H9 (cell line): ENCODE results near the gene TUBGCP5. TPM values are rescaled to one million over a fixed set of nuclear protein-coding genes. Genes with fewer than 3 reads are reported as not detected.

Experiments used
- DNase-seq: peaks from one replicate; pipeline ENCODE4 v3.0.0-alpha.2; 2017
- H2AFZ ChIP-seq: one replicate; pipeline ENCODE4 v1.6.1; 2013; ENCODE audit warnings: mild to moderate bottlenecking, low read length, control low read depth, moderate library complexity
- H2AK5ac ChIP-seq: 2 replicates; pipeline ENCODE4 v1.6.1; 2013; ENCODE audit warnings: low read length, control low read depth, mixed read lengths; ENCODE audit not compliant: insufficient read length
- H2BK120ac ChIP-seq: one replicate; pipeline ENCODE4 v1.6.1; 2013; ENCODE audit warnings: low read depth, mild to moderate bottlenecking, low read length, control low read depth, inconsistent platforms; ENCODE audit not compliant: poor library complexity, severe bottlenecking
- H2BK12ac ChIP-seq: 2 replicates; pipeline ENCODE4 v1.6.1; 2013; ENCODE audit warnings: low read length, control low read depth, mixed read lengths, low read depth; ENCODE audit not compliant: insufficient read length
- H2BK15ac ChIP-seq: 2 replicates; pipeline ENCODE4 v1.6.1; 2013; ENCODE audit warnings: low read depth, low read length, control low read depth
- H2BK20ac ChIP-seq: one replicate; pipeline ENCODE4 v1.6.1; 2013; ENCODE audit warnings: low read depth, mild to moderate bottlenecking, low read length, control low read depth, inconsistent platforms; ENCODE audit not compliant: poor library complexity, severe bottlenecking
- H2BK5ac ChIP-seq: 2 replicates; pipeline ENCODE4 v1.6.1; 2013; ENCODE audit warnings: low read length, control low read depth, mixed read lengths; ENCODE audit not compliant: insufficient read length
- H3K14ac ChIP-seq: 2 replicates; pipeline ENCODE4 v1.6.1; 2013; ENCODE audit warnings: low read length, control low read depth; ENCODE audit not compliant: insufficient read depth
- H3K18ac ChIP-seq: 2 replicates; pipeline ENCODE4 v1.6.1; 2013; ENCODE audit warnings: low read depth, mild to moderate bottlenecking, mixed read lengths, low read length, control low read depth; ENCODE audit not compliant: insufficient read length
- H3K23ac ChIP-seq: 2 replicates; pipeline ENCODE4 v1.6.1; 2013; ENCODE audit warnings: low read length, control low read depth, mixed read lengths, low read depth; ENCODE audit not compliant: insufficient read length
- H3K23me2 ChIP-seq: 2 replicates; pipeline ENCODE4 v1.6.1; 2013; ENCODE audit warnings: low read depth, mild to moderate bottlenecking, mixed read lengths, low read length, control low read depth; ENCODE audit not compliant: insufficient read length, poor library complexity, severe bottlenecking
- H3K27ac ChIP-seq: 2 replicates; pipeline ENCODE4 v1.5.1; 2013; ENCODE audit warnings: low read length, control low read depth, mixed read lengths, low read depth; ENCODE audit not compliant: insufficient read length
- H3K27me3 ChIP-seq: 2 replicates; pipeline ENCODE4 v1.6.1; 2013; ENCODE audit warnings: low read length, control low read depth, inconsistent platforms; ENCODE audit not compliant: insufficient read depth
- H3K4ac ChIP-seq: 2 replicates; pipeline ENCODE4 v1.6.1; 2013; ENCODE audit warnings: low read depth, mild to moderate bottlenecking, control low read depth, inconsistent platforms, low read length, moderate library complexity
- H3K4me1 ChIP-seq: 2 replicates; pipeline ENCODE4 v1.6.1; 2013; ENCODE audit warnings: low read length, control low read depth, inconsistent platforms; ENCODE audit not compliant: insufficient read depth
- H3K4me2 ChIP-seq: 2 replicates; pipeline ENCODE4 v1.6.1; 2013; ENCODE audit warnings: low read length, control low read depth, mixed read lengths; ENCODE audit not compliant: insufficient read length, insufficient read depth
- H3K56ac ChIP-seq: 2 replicates; pipeline ENCODE4 v1.6.1; 2013; ENCODE audit warnings: low read depth, mild to moderate bottlenecking, mixed read lengths, low read length, control low read depth; ENCODE audit not compliant: insufficient read length
- H3K79me1 ChIP-seq: 2 replicates; pipeline ENCODE4 v1.6.1; 2013; ENCODE audit warnings: low read depth, mild to moderate bottlenecking, moderate library complexity, low read length, control low read depth, inconsistent platforms; ENCODE audit not compliant: insufficient read depth, poor library complexity, severe bottlenecking
- H3K79me2 ChIP-seq: 2 replicates; pipeline ENCODE4 v1.6.1; 2013; ENCODE audit warnings: low read length, control low read depth, inconsistent platforms; ENCODE audit not compliant: insufficient read depth
- H3K9ac ChIP-seq: 2 replicates; pipeline ENCODE4 v1.6.1; 2013; ENCODE audit warnings: low read length, control low read depth, mixed read lengths; ENCODE audit not compliant: insufficient read length; ENCODE audit errors: extremely low read depth
- H3K9me3 ChIP-seq: one replicate; pipeline ENCODE4 v1.6.1; 2013; ENCODE audit warnings: low read depth, low read length, inconsistent platforms; ENCODE audit not compliant: control insufficient read depth
- H3T11ph ChIP-seq: one replicate; pipeline ENCODE4 v1.6.1; 2013; ENCODE audit warnings: mild to moderate bottlenecking, low read length, control low read depth, inconsistent platforms
- H4K20me1 ChIP-seq: one replicate; pipeline ENCODE4 v1.6.1; 2013; ENCODE audit not compliant: control insufficient read depth, insufficient read length, insufficient read depth
- H4K5ac ChIP-seq: 2 replicates; pipeline ENCODE4 v1.6.1; 2013; ENCODE audit warnings: low read depth, mild to moderate bottlenecking, mixed read lengths, low read length, control low read depth; ENCODE audit not compliant: insufficient read length
- H4K8ac ChIP-seq: replicated peaks from 2 replicates; pipeline ENCODE4 v1.6.1; 2013; ENCODE audit warnings: low read length, control low read depth, mixed read lengths, low read depth; ENCODE audit not compliant: insufficient read length
- H4K91ac ChIP-seq: 2 replicates; pipeline ENCODE4 v1.6.1; 2013; ENCODE audit warnings: low read depth, mild to moderate bottlenecking, moderate library complexity, mixed read lengths, low read length, control low read depth; ENCODE audit not compliant: insufficient read length
- H3K27ac Mint-ChIP-seq, 3 experiments: 2 replicates in 2 of 3; 3 replicates in 1 of 3; pipeline ENCODE4 v1.8.0; 2020 to 2021; ENCODE audit warnings: mixed read lengths in 3 of 3, mild to moderate bottlenecking in 1 of 3, moderate library complexity in 1 of 3
- H3K27me3 Mint-ChIP-seq: 2 replicates; pipeline ENCODE4 v1.8.0; 2021; ENCODE audit warnings: low read depth, mild to moderate bottlenecking, moderate library complexity, mixed read lengths
- H3K36me3 Mint-ChIP-seq, 3 experiments: 2 replicates in 2 of 3; 3 replicates in 1 of 3; pipeline ENCODE4 v1.8.0; 2020 to 2021; ENCODE audit warnings: low read depth in 3 of 3, mixed read lengths in 3 of 3; ENCODE audit not compliant: insufficient read depth in 1 of 3
- H3K4me1 Mint-ChIP-seq, 2 experiments: 2 replicates each; pipeline ENCODE4 v1.8.0; 2020; ENCODE audit warnings: mixed read lengths in 2 of 2
- H3K4me3 Mint-ChIP-seq, 2 experiments: 2 replicates in 1 of 2; 3 replicates in 1 of 2; pipeline ENCODE4 v1.8.0; 2020 to 2021; ENCODE audit warnings: mild to moderate bottlenecking in 2 of 2, mixed read lengths in 2 of 2, moderate library complexity in 1 of 2
- H3K9me3 Mint-ChIP-seq, 2 experiments: 2 replicates in 1 of 2; 3 replicates in 1 of 2; pipeline ENCODE4 v1.8.0; 2020; ENCODE audit warnings: mild to moderate bottlenecking in 2 of 2, mixed read lengths in 2 of 2, moderate library complexity in 1 of 2
- WGBS: extraction: QIAGEN DNeasy Blood & Tissue Kit; methylation state at CpG from one replicate; pipeline ENCODE4 v1.1.7; 2013; ENCODE audit warnings: missing lambda C conversion rate, low lambda C conversion rate, mixed read lengths; ENCODE audit not compliant: insufficient read length; ENCODE audit errors: extremely low coverage; 5-methylcytosine and 5-hydroxymethylcytosine counted together
- total RNA-seq: library from RNA; stranded (reverse); gene quantifications from 2 replicates; pipeline ENCODE4 v1.2.1, GENCODE V29; 2021
- TF ChIP-seq, protein P1 (sequence below): fragments of 200-600 bp; sonication (generic); conservative IDR thresholded peaks from 3 replicates; pipeline ENCODE4 v1.8.0; 2021; ENCODE audit warnings: antibody characterized with exemption, mild to moderate bottlenecking

The TUBGCP5 gene
- total RNA-seq, 1 experiment from 2014 or later, result 15.3 TPM

- H3K79me1 ChIP-seq, result no peaks in the 10 kb centered on the region
- no peaks in the 10 kb centered on the region for H3K79me2 ChIP-seq
- no peak overlapping the region for H2AK5ac ChIP-seq
- H3K27me3 ChIP-seq, result no peaks in the 10 kb centered on the region
- no peak overlapping the region for H3K4me2 ChIP-seq
- H2BK120ac ChIP-seq, result no peak overlapping the region
- H3K14ac ChIP-seq, result no peak overlapping the region
- no peak overlapping the region for H3K56ac ChIP-seq
- Mint-ChIP-seq H3K27ac (no peak overlapping the region), H3K36me3 (0 out of 7 replicates have a peak, but pooled peaks cover 0 to 1% (median 0%) of the 10 kb centered on the region in 3 experiments), H3K4me3 (no peak overlapping the region), H3K4me1 (no peaks in the 10 kb centered on the region), H3K27me3 (peaks cover 1% of the 10 kb centered on the region), H3K9me3 (peaks cover 53 to 63% of the 10 kb centered on the region in 2 experiments)
- no peak overlapping the region for H2BK20ac ChIP-seq
- TF ChIP-seq, protein P1, sequence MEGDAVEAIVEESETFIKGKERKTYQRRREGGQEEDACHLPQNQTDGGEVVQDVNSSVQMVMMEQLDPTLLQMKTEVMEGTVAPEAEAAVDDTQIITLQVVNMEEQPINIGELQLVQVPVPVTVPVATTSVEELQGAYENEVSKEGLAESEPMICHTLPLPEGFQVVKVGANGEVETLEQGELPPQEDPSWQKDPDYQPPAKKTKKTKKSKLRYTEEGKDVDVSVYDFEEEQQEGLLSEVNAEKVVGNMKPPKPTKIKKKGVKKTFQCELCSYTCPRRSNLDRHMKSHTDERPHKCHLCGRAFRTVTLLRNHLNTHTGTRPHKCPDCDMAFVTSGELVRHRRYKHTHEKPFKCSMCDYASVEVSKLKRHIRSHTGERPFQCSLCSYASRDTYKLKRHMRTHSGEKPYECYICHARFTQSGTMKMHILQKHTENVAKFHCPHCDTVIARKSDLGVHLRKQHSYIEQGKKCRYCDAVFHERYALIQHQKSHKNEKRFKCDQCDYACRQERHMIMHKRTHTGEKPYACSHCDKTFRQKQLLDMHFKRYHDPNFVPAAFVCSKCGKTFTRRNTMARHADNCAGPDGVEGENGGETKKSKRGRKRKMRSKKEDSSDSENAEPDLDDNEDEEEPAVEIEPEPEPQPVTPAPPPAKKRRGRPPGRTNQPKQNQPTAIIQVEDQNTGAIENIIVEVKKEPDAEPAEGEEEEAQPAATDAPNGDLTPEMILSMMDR, result no peak
- no peak for DNase-seq
- no peak overlapping the region for H3K27ac ChIP-seq
- H4K5ac ChIP-seq, result no peak overlapping the region
- H3K23me2 ChIP-seq, result no peaks in the 10 kb centered on the region
- no peak overlapping the region for H4K91ac ChIP-seq
- H3K9ac ChIP-seq, result no peak overlapping the region
- no peaks in the 10 kb centered on the region for H3K4me1 ChIP-seq
- H3T11ph ChIP-seq, result no peak overlapping the region
- H3K23ac ChIP-seq, result no peak overlapping the region
- WGBS, result no CpG with 5 or more reads among the region's 3 CpGs
- no peak overlapping the region for H2BK12ac ChIP-seq
- no peak overlapping the region for H2BK15ac ChIP-seq
- H3K18ac ChIP-seq, result no peak overlapping the region
- H4K20me1 ChIP-seq, result no peaks in the 10 kb centered on the region
- H3K9me3 ChIP-seq, result peaks cover 7% of the 10 kb centered on the region
- H3K4ac ChIP-seq, result no peak overlapping the region
- H2AFZ ChIP-seq, result no peak overlapping the region
- H4K8ac ChIP-seq, result no peak overlapping the region
- H2BK5ac ChIP-seq, result no peak overlapping the region
These were observed 41.9 kb upstream of the TUBGCP5 start for GRCh38 chr15:23081271-23081670.
